Esophagus muscularis mucosa (tissue), 3 donors: ENCODE data around the gene WDR59.

ENCODE experiments used
- EP300 ChIP-seq: sonication (generic); formaldehyde crosslinking; IDR thresholded peaks from one replicate; pipeline ENCODE4 v1.6.1; 2017; ENCODE audit warnings: antibody characterized with exemption
- TF ChIP-seq, protein P1 (sequence below), 3 experiments: fragments of 200-600 bp in 2 of 3; fragments of 450-650 bp in 1 of 3; sonication (generic) in 2 of 3; IDR thresholded peaks; one replicate each; pipeline ENCODE4 v1.5.1; 2017 to 2019; ENCODE audit warnings: antibody characterized with exemption in 3 of 3, mild to moderate bottlenecking in 2 of 3, moderate library complexity in 1 of 3

DNA sequence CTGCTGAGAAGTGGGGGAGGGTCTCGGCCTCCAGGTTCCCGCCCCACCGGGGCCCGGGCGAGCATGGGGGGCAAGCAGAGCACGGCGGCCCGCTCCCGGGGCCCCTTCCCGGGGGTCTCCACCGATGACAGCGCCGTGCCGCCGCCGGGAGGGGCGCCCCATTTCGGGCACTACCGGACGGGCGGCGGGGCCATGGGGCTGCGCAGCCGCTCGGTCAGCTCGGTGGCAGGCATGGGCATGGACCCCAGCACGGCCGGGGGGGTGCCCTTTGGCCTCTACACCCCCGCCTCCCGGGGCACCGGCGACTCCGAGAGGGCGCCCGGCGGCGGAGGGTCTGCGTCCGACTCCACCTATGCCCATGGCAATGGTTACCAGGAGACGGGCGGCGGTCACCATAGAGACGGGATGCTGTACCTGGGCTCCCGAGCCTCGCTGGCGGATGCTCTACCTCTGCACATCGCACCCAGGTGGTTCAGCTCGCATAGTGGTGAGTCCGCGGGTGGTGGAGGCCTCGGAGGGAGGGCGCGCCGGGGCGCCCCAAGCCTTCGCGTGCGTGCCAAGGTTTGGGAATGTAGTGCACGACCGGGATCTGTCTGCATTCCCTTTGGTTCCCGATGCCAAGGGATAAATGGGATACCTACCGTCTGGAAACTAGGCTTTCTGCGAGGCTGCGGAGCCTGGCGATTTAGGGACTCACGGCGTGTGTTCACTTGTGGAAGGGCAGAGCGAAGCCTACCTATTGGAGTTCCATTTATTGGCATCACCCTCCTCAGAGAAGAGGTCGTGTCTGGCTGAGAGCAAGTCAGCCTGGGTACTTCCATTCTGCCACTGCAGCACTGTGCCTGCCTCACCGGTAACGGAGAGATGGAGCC, 14.9 kb upstream of the WDR59 start:
- TF ChIP-seq, protein P1, sequence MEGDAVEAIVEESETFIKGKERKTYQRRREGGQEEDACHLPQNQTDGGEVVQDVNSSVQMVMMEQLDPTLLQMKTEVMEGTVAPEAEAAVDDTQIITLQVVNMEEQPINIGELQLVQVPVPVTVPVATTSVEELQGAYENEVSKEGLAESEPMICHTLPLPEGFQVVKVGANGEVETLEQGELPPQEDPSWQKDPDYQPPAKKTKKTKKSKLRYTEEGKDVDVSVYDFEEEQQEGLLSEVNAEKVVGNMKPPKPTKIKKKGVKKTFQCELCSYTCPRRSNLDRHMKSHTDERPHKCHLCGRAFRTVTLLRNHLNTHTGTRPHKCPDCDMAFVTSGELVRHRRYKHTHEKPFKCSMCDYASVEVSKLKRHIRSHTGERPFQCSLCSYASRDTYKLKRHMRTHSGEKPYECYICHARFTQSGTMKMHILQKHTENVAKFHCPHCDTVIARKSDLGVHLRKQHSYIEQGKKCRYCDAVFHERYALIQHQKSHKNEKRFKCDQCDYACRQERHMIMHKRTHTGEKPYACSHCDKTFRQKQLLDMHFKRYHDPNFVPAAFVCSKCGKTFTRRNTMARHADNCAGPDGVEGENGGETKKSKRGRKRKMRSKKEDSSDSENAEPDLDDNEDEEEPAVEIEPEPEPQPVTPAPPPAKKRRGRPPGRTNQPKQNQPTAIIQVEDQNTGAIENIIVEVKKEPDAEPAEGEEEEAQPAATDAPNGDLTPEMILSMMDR (IDR thresholded peaks at IDR 0.05) = no peak
- no peak for TF ChIP-seq EP300
